ENCODE results near the gene PI16. TPM values are rescaled to one million over a fixed set of nuclear protein-coding genes. Genes with fewer than 3 reads are reported as not detected.

Gene PI16
- polyA plus RNA-seq, 2 donors: 1.9 to 2.7 TPM

DNA sequence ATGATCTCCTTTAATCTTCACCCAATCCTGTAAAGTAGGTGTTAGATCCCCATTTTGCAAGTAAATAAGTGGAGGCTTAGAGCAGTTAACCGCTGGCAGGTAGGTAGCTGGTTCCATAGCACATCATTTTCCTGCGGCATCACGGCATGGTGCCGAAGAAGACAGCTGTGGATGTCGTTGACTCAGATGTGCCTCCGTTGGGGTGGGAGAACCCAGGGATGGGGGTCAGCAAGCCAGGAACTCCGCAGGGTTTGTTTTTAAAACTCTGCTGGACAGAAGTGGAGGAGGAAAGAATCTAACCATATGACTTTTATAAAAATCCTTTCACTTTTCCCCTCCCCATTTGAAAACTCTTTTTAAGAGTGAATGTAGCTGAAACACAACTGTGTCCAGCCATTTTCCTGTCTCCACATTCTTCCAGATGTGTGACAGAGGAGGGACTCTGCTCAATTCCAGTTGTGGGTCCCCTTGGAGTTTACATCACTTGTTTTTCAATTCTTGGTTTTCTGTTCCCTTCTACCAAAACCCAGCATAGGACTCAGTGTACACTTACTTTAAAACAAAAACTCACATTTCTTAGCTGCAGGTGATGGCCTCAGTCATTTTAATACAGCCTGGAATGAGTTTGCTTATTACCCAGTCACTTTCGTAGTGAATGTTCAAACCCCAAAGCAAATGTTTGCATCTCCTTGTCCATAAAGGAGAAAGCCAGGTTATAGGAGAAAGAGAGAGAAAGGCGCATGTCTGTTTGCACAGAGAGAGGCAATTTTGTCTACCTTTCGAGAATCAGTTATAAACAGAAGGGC lies 27.6 kb upstream of the PI16 start:
- H3K27ac ChIP-seq (ENCODE audit: low read depth in 2 of 2, low read length in 1 of 2): no peak overlapping the region

DNA sequence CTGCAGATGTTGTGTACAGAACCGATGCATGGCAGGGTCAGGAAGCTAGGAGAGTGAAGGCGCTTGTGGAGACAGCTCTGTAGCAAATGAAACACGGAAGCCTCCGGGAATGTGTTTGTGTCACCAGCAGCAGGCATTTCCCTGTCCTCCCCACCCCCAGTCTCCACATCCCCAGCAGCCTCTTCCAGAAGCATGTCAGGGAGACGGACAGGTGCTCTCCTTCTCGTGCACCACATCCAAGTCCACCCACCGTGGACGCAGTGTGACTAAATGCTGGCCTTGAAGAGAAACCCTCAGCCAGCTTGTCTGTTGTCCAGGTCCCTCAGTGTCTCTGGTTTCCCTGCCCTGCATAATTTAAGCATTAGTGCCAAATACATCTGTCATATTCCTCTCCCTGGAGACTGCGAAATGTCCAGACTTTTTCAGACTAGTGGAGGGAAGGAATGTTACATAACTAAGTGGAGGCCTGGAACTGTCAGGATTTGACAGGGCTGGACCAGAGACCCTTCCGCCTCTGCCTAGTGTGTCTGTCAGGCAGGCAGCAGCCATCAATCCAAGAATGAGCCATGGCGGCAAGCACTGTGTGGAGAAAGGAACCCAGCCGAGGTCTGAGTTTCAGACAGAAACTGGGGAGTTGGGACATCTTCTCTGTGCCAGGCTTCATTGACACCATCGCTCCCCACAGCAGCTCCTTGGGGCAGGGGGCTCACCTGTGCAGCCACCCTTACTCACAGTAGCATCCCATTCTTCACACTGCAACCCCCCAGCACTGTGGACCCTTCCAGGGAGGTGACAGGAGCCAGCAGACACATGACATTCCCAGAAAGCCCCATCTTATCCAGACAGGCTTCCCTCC lies 26.6 kb upstream of the PI16 start:
- Histone ChIP-seq H3K4me1 (ENCODE audit: control insufficient read depth in 2 of 2, insufficient read depth in 2 of 2, low read length in 1 of 2) (peaks cover 3 to 5% of the 10 kb centered on the region in 2 donors), H3K27ac (ENCODE audit: low read depth in 2 of 2, low read length in 1 of 2) (peak overlapping the region in 1 of 2 donors; percentile 20), H3K4me3 (ENCODE audit: low read depth in 1 of 2, low read length in 2 of 2) (no peak overlapping the region), H3K27me3 (ENCODE audit: control insufficient read depth in 1 of 2, insufficient read depth in 2 of 2, low read length in 2 of 2) (no peaks in the 10 kb centered on the region), H3K36me3 (ENCODE audit: control insufficient read depth in 2 of 2, insufficient read depth in 2 of 2, low read length in 1 of 2) (peaks cover 6 to 15% of the 10 kb centered on the region in 2 donors), H3K9me3 (ENCODE audit: control insufficient read depth in 2 of 2, insufficient read depth in 1 of 2, low read depth in 1 of 2, low read length in 1 of 2) (no peaks in the 10 kb centered on the region)
- WGBS, 2 donors: 68 to 72% methylated on average over 13 of the region's 13 CpGs

More for the DNA sequence above, 27.6 kb upstream of the PI16 start:
- Histone ChIP-seq H3K4me1 (ENCODE audit: control insufficient read depth in 2 of 2, insufficient read depth in 2 of 2, low read length in 1 of 2) (peaks cover 3 to 5% of the 10 kb centered on the region in 2 donors), H3K36me3 (ENCODE audit: control insufficient read depth in 2 of 2, insufficient read depth in 2 of 2, low read length in 1 of 2) (peaks cover 6 to 15% of the 10 kb centered on the region in 2 donors), H3K9me3 (ENCODE audit: control insufficient read depth in 2 of 2, insufficient read depth in 1 of 2, low read depth in 1 of 2, low read length in 1 of 2) (no peaks in the 10 kb centered on the region), H3K27me3 (ENCODE audit: control insufficient read depth in 1 of 2, insufficient read depth in 2 of 2, low read length in 2 of 2) (no peaks in the 10 kb centered on the region), H3K4me3 (ENCODE audit: low read depth in 1 of 2, low read length in 2 of 2) (no peak overlapping the region)
- 83 to 88% methylated on average over 10 of the region's 10 CpGs for WGBS, 2 donors

DNA sequence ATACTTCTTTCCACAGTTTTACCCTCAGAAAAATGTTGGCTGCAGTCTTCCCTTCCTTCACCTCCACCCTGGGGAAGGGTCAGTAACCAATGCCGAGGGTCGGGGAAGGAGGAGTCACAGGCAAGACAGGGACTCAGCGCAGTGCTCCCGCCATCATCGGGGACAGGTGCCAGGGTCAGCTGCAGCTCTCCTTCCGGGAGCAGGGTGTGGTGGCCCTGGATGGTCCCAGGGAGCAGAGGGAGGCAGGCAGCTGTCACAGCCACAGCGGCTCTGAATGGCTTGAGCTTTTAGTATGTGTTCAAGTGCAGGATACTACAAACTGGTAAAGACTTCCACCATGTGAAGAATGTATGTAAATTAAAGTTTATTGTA lies 26.0 kb upstream of the PI16 start:
- Histone ChIP-seq H3K36me3 (ENCODE audit: control insufficient read depth in 2 of 2, insufficient read depth in 2 of 2, low read length in 1 of 2) (peaks cover 2 to 12% of the 10 kb centered on the region in 2 donors), H3K4me1 (ENCODE audit: control insufficient read depth in 2 of 2, insufficient read depth in 2 of 2, low read length in 1 of 2) (peaks cover 3 to 5% of the 10 kb centered on the region in 2 donors), H3K4me3 (ENCODE audit: low read depth in 1 of 2, low read length in 2 of 2) (no peak overlapping the region), H3K27ac (ENCODE audit: low read depth in 2 of 2, low read length in 1 of 2) (no peak overlapping the region), H3K27me3 (ENCODE audit: control insufficient read depth in 1 of 2, insufficient read depth in 2 of 2, low read length in 2 of 2) (no peaks in the 10 kb centered on the region), H3K9me3 (ENCODE audit: control insufficient read depth in 2 of 2, insufficient read depth in 1 of 2, low read depth in 1 of 2, low read length in 1 of 2) (no peaks in the 10 kb centered on the region)
- 64 to 67% methylated on average over 7 of the region's 7 CpGs for WGBS, 2 donors

DNA sequence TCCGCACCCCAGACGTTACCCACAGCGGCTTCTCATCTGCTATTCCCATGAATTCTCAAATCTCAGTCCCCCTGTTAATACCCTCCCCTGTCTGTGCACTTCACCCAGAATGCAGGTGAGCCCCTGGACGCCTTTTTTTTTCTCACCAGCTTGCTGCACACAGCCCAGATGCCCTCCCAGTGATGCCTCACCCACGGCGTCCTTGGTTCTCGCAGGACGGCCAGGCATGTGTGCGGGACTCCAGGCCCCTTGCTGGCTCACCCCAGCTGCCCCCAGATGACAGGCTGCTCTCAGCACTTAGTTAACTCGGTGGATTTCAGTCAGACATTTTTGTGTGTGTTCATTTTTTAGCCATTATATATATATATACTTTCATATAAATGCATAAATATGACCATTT lies 25.4 kb upstream of the PI16 start:
- Histone ChIP-seq H3K4me3 (ENCODE audit: low read depth in 1 of 2, low read length in 2 of 2) (no peak overlapping the region), H3K36me3 (ENCODE audit: control insufficient read depth in 2 of 2, insufficient read depth in 2 of 2, low read length in 1 of 2) (peaks cover 0 to 7% of the 10 kb centered on the region in 2 donors), H3K27ac (ENCODE audit: low read depth in 2 of 2, low read length in 1 of 2) (no peak overlapping the region), H3K27me3 (ENCODE audit: control insufficient read depth in 1 of 2, insufficient read depth in 2 of 2, low read length in 2 of 2) (no peaks in the 10 kb centered on the region), H3K9me3 (ENCODE audit: control insufficient read depth in 2 of 2, insufficient read depth in 1 of 2, low read depth in 1 of 2, low read length in 1 of 2) (no peaks in the 10 kb centered on the region), H3K4me1 (ENCODE audit: control insufficient read depth in 2 of 2, insufficient read depth in 2 of 2, low read length in 1 of 2) (peaks cover 3 to 5% of the 10 kb centered on the region in 2 donors)
- WGBS, 2 donors: 85 to 86% methylated on average over 10 of the region's 10 CpGs

DNA sequence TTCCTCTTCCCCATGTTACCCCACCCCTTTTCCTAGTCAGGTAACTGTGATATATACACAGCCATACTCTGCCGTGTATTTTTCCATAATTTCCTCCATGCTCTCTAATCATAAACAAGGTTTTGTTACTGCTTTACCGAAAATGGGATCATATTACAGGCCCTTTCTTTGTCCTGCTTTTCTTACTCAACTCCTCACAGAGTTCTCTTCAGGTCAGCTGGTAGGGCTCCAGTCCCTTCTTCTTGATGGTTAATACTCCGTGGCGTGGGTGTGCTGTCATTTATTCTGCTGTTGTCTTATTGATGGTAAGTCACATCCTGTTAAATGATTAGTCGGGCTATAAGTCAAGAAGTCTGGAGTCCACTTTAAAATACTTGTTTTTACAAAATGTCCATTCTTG lies 24.9 kb upstream of the PI16 start:
- no peak overlapping the region for H3K27ac ChIP-seq (ENCODE audit: low read depth in 2 of 2, low read length in 1 of 2)
- peaks cover 0 to 6% of the 10 kb centered on the region in 2 donors for H3K36me3 ChIP-seq (ENCODE audit: control insufficient read depth in 2 of 2, insufficient read depth in 2 of 2, low read length in 1 of 2)
- 40 to 41% methylated on average over 5 of the region's 5 CpGs for WGBS, 2 donors
- no peak overlapping the region for H3K4me3 ChIP-seq (ENCODE audit: low read depth in 1 of 2, low read length in 2 of 2)
- H3K4me1 ChIP-seq (ENCODE audit: control insufficient read depth in 2 of 2, insufficient read depth in 2 of 2, low read length in 1 of 2): peaks cover 3 to 5% of the 10 kb centered on the region in 2 donors
- H3K9me3 ChIP-seq (ENCODE audit: control insufficient read depth in 2 of 2, insufficient read depth in 1 of 2, low read depth in 1 of 2, low read length in 1 of 2): no peaks in the 10 kb centered on the region
- no peaks in the 10 kb centered on the region for H3K27me3 ChIP-seq (ENCODE audit: control insufficient read depth in 1 of 2, insufficient read depth in 2 of 2, low read length in 2 of 2)

DNA sequence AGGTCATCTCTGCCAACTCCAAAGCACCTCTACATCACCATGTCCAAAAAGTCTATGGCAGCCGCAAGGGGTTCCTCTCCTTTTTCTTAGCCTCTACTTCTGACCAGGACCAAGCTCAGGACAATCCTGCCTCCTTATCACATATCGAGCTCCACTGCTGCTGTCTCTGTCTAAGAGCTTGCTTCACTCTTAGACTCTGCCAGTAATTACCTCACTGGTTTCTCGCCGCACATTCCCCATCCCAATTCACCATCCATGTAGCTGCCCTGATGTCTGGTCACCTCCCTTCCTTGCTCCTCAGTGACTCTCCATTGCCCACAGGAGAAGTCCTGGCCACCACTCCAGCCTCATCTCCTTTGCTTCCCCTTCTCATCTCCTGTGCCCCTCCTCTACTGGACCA lies 24.1 kb upstream of the PI16 start:
- 92 to 93% methylated on average over 4 of the region's 4 CpGs for WGBS, 2 donors

DNA sequence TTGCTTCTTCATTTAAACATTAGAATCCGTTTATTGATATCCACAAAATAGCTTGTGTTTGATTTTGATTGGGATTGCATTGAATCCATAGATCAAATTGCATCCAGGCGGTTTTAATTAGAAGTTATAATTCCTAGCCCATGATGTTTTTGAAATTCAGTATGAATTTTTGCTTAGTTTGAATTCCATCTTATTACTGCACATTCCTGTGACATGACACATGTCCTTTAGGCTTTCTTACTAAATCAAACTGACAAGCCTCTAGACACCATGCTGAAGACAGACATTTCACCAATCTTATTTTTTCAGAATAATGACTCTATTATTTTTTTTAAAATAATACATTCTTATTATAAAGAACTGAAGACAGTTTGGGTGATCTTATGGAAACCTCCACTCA lies 21.4 kb upstream of the PI16 start:
- Histone ChIP-seq H3K27ac (ENCODE audit: low read depth in 2 of 2, low read length in 1 of 2) (no peak overlapping the region), H3K36me3 (ENCODE audit: control insufficient read depth in 2 of 2, insufficient read depth in 2 of 2, low read length in 1 of 2) (peaks cover 0 to 3% of the 10 kb centered on the region in 2 donors), H3K9me3 (ENCODE audit: control insufficient read depth in 2 of 2, insufficient read depth in 1 of 2, low read depth in 1 of 2, low read length in 1 of 2) (no peaks in the 10 kb centered on the region), H3K4me1 (ENCODE audit: control insufficient read depth in 2 of 2, insufficient read depth in 2 of 2, low read length in 1 of 2) (peaks cover 3 to 5% of the 10 kb centered on the region in 2 donors), H3K4me3 (ENCODE audit: low read depth in 1 of 2, low read length in 2 of 2) (no peak overlapping the region), H3K27me3 (ENCODE audit: control insufficient read depth in 1 of 2, insufficient read depth in 2 of 2, low read length in 2 of 2) (no peaks in the 10 kb centered on the region)
- WGBS, 2 donors: 85 to 90% methylated on average over 2 of the region's 2 CpGs

More for the DNA sequence above, 24.1 kb upstream of the PI16 start:
- Histone ChIP-seq H3K36me3 (ENCODE audit: control insufficient read depth in 2 of 2, insufficient read depth in 2 of 2, low read length in 1 of 2) (peaks cover 0 to 3% of the 10 kb centered on the region in 2 donors), H3K4me1 (ENCODE audit: control insufficient read depth in 2 of 2, insufficient read depth in 2 of 2, low read length in 1 of 2) (peaks cover 3 to 5% of the 10 kb centered on the region in 2 donors), H3K9me3 (ENCODE audit: control insufficient read depth in 2 of 2, insufficient read depth in 1 of 2, low read depth in 1 of 2, low read length in 1 of 2) (no peaks in the 10 kb centered on the region), H3K27me3 (ENCODE audit: control insufficient read depth in 1 of 2, insufficient read depth in 2 of 2, low read length in 2 of 2) (no peaks in the 10 kb centered on the region), H3K27ac (ENCODE audit: low read depth in 2 of 2, low read length in 1 of 2) (no peak overlapping the region), H3K4me3 (ENCODE audit: low read depth in 1 of 2, low read length in 2 of 2) (no peak overlapping the region)

DNA sequence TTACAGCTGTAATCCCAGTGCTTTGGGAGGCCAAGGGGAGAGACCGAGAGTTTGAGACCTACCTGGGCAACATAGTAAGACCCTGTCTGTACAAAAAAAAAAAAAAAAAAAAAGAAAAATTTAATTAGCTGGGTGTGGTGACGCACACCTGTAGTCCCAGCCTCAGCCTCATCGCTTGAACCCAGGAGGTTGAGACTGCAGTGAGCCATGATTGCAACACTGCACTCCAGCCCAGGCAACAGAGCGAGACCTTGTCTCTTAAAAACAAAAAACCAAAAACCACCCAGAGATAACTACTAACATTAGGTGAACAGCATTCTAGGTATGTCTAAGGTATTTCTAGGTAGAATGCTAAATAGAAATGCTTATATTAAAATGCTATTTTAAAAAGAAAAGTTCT lies 21.0 kb upstream of the PI16 start:
- Histone ChIP-seq H3K4me1 (ENCODE audit: control insufficient read depth in 2 of 2, insufficient read depth in 2 of 2, low read length in 1 of 2) (peaks cover 3 to 4% of the 10 kb centered on the region in 2 donors), H3K4me3 (ENCODE audit: low read depth in 1 of 2, low read length in 2 of 2) (no peak overlapping the region), H3K27ac (ENCODE audit: low read depth in 2 of 2, low read length in 1 of 2) (no peak overlapping the region), H3K27me3 (ENCODE audit: control insufficient read depth in 1 of 2, insufficient read depth in 2 of 2, low read length in 2 of 2) (no peaks in the 10 kb centered on the region), H3K36me3 (ENCODE audit: control insufficient read depth in 2 of 2, insufficient read depth in 2 of 2, low read length in 1 of 2) (peaks cover 0 to 2% of the 10 kb centered on the region in 2 donors), H3K9me3 (ENCODE audit: control insufficient read depth in 2 of 2, insufficient read depth in 1 of 2, low read depth in 1 of 2, low read length in 1 of 2) (no peaks in the 10 kb centered on the region)
- 89 to 96% methylated on average over 4 of the region's 4 CpGs for WGBS, 2 donors

DNA sequence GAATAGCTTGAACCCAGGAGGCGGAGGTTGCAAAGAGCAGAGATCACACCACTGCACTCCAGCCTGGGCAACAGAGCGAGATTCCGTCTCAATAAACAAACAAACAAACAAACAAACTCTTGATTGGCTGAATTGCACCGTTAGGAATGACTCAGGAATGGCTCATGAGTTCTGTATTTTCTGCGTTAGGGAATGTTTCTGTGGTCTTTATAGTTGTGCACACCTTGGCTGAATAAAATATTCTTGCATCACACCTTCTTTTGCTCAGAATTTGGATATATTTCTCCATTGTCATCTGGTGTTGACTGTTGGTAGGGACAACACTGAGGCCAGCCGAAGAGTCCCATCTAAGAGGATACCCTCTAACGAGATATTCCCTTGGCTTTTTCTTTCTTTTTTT lies 19.6 kb upstream of the PI16 start:
- H3K36me3 ChIP-seq (ENCODE audit: control insufficient read depth in 2 of 2, insufficient read depth in 2 of 2, low read length in 1 of 2): no peaks in the 10 kb centered on the region
- H3K9me3 ChIP-seq (ENCODE audit: control insufficient read depth in 2 of 2, insufficient read depth in 1 of 2, low read depth in 1 of 2, low read length in 1 of 2): no peaks in the 10 kb centered on the region
- 82 to 86% methylated on average over 7 of the region's 7 CpGs for WGBS, 2 donors
- H3K4me1 ChIP-seq (ENCODE audit: control insufficient read depth in 2 of 2, insufficient read depth in 2 of 2, low read length in 1 of 2): peaks cover 0 to 3% of the 10 kb centered on the region in 2 donors
- no peak overlapping the region for H3K4me3 ChIP-seq (ENCODE audit: low read depth in 1 of 2, low read length in 2 of 2)
- H3K27ac ChIP-seq (ENCODE audit: low read depth in 2 of 2, low read length in 1 of 2): no peak overlapping the region
- H3K27me3 ChIP-seq (ENCODE audit: control insufficient read depth in 1 of 2, insufficient read depth in 2 of 2, low read length in 2 of 2): no peaks in the 10 kb centered on the region

Measured in esophagus (tissue), 2 donors.